ENCODE results near the gene JADE1. TPM values are rescaled to one million over a fixed set of nuclear protein-coding genes. Genes with fewer than 3 reads are reported as not detected.
A peak's percentile ranks its signal among the peaks of the same experiment; 100 is the strongest.

The JADE1 gene
- total and polyA plus RNA-seq, 9 of the 15 experiments (the other 6 are each of a cell fraction or from before 2014, with no cell fraction given), result 8.3 to 37.9 (median 24.4) TPM

DNA sequence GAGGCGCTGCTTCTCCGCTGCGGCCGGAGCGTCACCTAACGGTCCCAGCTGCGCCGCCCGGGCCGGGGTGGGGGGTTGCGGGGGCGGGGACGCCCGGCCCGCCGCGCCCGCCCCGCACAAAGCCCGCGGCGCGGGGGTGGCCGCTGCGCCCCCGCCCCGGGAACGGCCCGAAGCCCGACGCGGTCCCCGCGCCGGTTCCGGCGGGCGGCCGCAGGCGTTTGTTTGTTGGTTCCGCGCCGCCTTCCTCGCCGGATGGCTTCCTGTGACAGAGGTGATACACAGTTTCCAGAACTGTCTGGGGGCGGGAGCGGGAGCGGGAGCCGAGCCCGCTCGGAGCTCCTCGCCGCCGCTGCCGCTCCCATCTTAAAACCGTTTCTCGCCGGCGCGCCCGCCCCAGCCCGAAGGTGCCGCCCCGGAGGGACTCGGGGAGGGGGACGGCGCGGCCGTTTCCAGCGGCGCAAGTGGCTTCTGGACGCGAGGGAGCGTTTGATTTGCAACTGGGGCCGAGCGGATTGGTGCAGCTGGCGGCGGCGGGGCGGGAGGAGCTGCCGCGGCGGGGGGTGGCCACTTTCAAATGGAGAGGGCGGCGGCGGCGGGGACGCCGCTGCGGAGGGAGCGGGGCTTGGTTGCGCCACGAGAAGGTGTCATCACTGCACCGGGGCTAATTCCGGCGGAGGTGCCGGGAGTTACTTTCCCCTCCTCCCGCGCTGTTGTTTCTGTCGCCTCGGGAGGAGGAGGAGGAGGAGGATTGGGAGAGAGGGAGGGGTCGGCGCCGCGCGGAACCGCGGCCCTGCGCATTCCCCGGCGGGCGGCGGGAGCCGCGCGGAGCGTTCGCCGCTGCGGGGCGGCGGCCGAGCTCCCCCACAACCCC, 2.3 kb downstream of the JADE1 start (continued):
- TF ChIP-seq ZSCAN32 (CRISPR knock-in tag; IDR thresholded peaks at IDR 0.05), result no peak
- no peak for TF ChIP-seq PPARD (CRISPR knock-in tag; IDR thresholded peaks at IDR 0.05)
- no peak for TF ChIP-seq CTCF (IDR thresholded peaks at IDR 0.05 in 2 of 3, conservative IDR thresholded peaks at IDR 0.05 in 1 of 3; ENCODE audit: insufficient read depth in 2 of 3, low read depth in 1 of 3, low read length in 3 of 3)
- TF ChIP-seq ZNF232 (CRISPR knock-in tag; IDR thresholded peaks at IDR 0.05), result no peak
- TF ChIP-seq ETV1 (tag; conservative IDR thresholded peaks at IDR 0.05; ENCODE audit: low read depth), result no peak; the same call in none of the 2 replicates
- TF ChIP-seq NR2C2 (CRISPR knock-in tag; IDR thresholded peaks at IDR 0.05), result no peak
- TF ChIP-seq NR2C2 (tag; IDR thresholded peaks at IDR 0.05), result peak; percentile 74
- TF ChIP-seq KDM2B (CRISPR knock-in tag; IDR thresholded peaks at IDR 0.05), result no peak
- no peak for TF ChIP-seq ZZZ3 (IDR thresholded peaks at IDR 0.05)
- TF ChIP-seq, protein P1, sequence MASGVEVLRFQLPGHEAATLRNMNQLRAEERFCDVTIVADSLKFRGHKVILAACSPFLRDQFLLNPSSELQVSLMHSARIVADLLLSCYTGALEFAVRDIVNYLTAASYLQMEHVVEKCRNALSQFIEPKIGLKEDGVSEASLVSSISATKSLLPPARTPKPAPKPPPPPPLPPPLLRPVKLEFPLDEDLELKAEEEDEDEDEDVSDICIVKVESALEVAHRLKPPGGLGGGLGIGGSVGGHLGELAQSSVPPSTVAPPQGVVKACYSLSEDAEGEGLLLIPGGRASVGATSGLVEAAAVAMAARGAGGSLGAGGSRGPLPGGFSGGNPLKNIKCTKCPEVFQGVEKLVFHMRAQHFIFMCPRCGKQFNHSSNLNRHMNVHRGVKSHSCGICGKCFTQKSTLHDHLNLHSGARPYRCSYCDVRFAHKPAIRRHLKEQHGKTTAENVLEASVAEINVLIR (CRISPR knock-in tag; IDR thresholded peaks at IDR 0.05), result no peak
- TF ChIP-seq, protein P2, sequence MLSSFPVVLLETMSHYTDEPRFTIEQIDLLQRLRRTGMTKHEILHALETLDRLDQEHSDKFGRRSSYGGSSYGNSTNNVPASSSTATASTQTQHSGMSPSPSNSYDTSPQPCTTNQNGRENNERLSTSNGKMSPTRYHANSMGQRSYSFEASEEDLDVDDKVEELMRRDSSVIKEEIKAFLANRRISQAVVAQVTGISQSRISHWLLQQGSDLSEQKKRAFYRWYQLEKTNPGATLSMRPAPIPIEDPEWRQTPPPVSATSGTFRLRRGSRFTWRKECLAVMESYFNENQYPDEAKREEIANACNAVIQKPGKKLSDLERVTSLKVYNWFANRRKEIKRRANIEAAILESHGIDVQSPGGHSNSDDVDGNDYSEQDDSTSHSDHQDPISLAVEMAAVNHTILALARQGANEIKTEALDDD (IDR thresholded peaks at IDR 0.05), result no peak
- no peak for TF ChIP-seq KLF10 (CRISPR knock-in tag; IDR thresholded peaks at IDR 0.05)
- TF ChIP-seq, protein P3, sequence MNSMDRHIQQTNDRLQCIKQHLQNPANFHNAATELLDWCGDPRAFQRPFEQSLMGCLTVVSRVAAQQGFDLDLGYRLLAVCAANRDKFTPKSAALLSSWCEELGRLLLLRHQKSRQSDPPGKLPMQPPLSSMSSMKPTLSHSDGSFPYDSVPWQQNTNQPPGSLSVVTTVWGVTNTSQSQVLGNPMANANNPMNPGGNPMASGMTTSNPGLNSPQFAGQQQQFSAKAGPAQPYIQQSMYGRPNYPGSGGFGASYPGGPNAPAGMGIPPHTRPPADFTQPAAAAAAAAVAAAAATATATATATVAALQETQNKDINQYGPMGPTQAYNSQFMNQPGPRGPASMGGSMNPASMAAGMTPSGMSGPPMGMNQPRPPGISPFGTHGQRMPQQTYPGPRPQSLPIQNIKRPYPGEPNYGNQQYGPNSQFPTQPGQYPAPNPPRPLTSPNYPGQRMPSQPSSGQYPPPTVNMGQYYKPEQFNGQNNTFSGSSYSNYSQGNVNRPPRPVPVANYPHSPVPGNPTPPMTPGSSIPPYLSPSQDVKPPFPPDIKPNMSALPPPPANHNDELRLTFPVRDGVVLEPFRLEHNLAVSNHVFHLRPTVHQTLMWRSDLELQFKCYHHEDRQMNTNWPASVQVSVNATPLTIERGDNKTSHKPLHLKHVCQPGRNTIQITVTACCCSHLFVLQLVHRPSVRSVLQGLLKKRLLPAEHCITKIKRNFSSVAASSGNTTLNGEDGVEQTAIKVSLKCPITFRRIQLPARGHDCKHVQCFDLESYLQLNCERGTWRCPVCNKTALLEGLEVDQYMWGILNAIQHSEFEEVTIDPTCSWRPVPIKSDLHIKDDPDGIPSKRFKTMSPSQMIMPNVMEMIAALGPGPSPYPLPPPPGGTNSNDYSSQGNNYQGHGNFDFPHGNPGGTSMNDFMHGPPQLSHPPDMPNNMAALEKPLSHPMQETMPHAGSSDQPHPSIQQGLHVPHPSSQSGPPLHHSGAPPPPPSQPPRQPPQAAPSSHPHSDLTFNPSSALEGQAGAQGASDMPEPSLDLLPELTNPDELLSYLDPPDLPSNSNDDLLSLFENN (IDR thresholded peaks at IDR 0.05; ENCODE audit: low read depth in 2 of 2, low read length in 2 of 2), result peak in 1 of 2 experiments; percentile 35; a peak in 1 of 4 replicates
- no peak for TF ChIP-seq ZNF76 (CRISPR knock-in tag; IDR thresholded peaks at IDR 0.05; ENCODE audit: borderline replicate concordance)
- no peak for TF ChIP-seq IRF2 (CRISPR knock-in tag; IDR thresholded peaks at IDR 0.05)
- TF ChIP-seq FIP1L1 (IDR thresholded peaks at IDR 0.05; ENCODE audit: low read depth, low read length, poor library complexity, severe bottlenecking), result peak; percentile 66
- TF ChIP-seq XRCC3 (IDR thresholded peaks at IDR 0.05), result no peak
- no peak for TF ChIP-seq ZNF217 (CRISPR knock-in tag; IDR thresholded peaks at IDR 0.05)
- no peak for TF ChIP-seq WHSC1 (IDR thresholded peaks at IDR 0.05; ENCODE audit: low read length)
- peak; percentile 30; the same call in 1 of the 2 replicates for TF ChIP-seq EP300 (IDR thresholded peaks at IDR 0.05; ENCODE audit: low read length)
- no peak for TF ChIP-seq NR1H2 (CRISPR knock-in tag; IDR thresholded peaks at IDR 0.05)

Data from K562 (cell line).